ENCODE data around the gene ZDHHC14.

DNA sequence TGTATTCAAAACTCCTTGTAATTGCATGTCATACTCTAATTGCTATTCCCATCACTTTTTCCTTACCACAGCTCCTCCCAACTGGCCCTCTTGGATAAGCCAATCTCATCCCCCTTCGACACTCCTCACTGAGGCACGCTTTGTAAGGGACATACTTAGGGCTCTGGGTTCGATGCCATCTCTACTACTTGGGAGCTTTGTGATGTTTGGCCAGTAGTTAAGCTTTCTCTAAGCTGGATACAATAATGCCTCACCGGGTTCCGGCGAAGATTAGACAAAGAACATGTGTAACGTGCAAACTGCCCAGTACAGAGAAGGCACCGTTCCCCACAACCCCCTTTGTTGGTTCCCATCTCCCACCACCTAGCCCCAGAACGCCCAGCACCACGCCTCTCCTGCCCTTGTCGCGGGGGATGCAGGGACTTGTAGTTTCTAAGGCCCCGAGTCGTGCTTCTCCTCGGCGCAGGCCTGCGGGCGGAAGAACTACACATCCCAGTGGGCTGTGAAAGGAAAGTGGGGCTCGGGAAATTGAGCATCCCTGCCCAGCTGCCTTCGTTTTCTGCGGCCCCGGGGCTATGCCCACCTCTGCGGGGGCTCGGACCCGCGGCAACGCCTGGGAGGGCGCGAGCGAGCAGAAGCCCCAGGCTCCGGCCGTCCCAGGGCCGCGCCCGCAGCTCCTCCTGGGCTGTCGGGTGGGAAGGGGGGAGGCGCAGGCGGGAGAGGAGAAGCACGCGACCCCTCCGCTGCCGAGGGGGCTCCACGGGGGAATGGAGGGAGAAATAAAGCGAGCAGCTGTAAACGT lies 1.1 kb upstream of the ZDHHC14 start:
- peak in 1 of 2 donors; percentile 26 for TF ChIP-seq POLR2A (IDR thresholded peaks at IDR 0.05)
- TF ChIP-seq, protein P1, sequence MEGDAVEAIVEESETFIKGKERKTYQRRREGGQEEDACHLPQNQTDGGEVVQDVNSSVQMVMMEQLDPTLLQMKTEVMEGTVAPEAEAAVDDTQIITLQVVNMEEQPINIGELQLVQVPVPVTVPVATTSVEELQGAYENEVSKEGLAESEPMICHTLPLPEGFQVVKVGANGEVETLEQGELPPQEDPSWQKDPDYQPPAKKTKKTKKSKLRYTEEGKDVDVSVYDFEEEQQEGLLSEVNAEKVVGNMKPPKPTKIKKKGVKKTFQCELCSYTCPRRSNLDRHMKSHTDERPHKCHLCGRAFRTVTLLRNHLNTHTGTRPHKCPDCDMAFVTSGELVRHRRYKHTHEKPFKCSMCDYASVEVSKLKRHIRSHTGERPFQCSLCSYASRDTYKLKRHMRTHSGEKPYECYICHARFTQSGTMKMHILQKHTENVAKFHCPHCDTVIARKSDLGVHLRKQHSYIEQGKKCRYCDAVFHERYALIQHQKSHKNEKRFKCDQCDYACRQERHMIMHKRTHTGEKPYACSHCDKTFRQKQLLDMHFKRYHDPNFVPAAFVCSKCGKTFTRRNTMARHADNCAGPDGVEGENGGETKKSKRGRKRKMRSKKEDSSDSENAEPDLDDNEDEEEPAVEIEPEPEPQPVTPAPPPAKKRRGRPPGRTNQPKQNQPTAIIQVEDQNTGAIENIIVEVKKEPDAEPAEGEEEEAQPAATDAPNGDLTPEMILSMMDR (IDR thresholded peaks at IDR 0.05): no peak

All from vagina (tissue), 2 donors.